HG03457 (cell line): ENCODE data around the gene RDH12.
"Not testable (repeated sequence)": the region's sequence is repeated elsewhere in the genome, so short reads cannot be mapped to it uniquely, and the experiment has no call there.

Experiments
- ATAC-seq: cut with Tn5 transposase; IDR thresholded peaks from one replicate; pipeline ENCODE4 v1.9.1; 2021; ENCODE audit warnings: moderate number of reproducible peaks; ENCODE audit not compliant: unreplicated experiment

Gene RDH12

DNA sequence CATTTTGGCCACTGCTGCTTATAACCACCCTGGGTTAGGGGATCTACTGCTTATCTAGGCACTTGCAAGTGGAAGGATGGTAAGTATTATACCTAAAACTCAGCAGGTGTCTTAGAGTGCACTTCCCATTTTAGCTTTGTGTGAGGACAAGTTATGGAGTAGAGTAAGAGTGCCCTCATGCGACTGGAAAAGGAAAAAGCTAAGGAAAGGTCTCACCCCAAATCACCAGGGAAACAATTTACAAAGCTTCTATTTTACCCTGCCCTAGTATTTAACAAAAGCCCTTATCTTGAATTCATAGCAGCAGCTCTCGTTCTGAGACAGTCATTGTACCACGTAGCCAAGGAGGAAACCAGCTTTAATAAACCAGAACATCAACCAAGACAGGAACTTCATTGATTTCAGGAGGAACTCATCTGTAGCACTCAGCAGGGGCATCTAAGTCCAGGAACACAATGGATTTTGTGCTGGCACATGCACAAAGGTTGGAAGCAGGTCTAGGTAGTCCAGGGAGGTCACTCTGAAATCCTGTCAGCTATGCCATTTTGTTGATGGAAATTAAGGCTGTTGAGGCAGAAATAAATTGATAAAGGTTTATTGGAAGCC, 2.9 kb downstream of the RDH12 start:
- ATAC-seq, result no peak

DNA sequence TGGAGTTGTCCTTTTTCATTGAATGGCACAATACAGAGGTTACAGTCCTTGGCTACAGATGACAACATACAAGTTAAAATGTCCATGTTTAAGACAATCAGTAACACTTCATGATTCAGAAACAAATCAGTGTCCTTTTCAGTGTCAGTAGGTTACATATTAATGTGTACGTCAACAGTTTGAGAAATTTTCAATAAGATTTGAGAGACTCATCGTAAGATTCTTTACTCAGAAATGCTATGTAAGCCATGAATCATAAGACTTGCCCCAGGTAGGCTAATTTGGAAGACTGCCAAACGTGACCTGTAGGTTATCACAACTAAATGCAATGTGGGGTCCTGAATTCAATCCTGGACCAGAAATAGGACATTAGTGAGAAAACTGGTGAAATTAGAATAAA, 3.5 kb downstream of the RDH12 start:
- ATAC-seq, result no peak

DNA sequence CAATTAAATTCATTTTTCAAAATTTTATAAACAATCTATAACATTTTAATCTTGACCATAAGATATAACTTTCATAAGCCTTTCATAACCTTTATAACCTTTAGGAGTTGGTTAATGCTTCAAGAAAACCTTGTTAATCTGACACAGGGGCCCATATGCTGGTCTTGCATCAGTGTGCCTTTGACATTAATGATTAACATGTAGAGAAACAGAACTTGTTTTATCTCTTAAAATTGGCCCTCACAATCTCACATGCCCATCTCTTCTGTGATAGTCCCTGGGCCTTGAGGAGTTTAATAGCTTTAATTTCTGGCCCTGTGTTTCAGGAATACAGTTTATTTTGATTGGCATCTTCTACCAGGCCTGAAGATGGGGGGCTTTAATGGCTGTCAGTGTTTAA, 7.7 kb downstream of the RDH12 start:
- ATAC-seq, result not testable (repeated sequence)

DNA sequence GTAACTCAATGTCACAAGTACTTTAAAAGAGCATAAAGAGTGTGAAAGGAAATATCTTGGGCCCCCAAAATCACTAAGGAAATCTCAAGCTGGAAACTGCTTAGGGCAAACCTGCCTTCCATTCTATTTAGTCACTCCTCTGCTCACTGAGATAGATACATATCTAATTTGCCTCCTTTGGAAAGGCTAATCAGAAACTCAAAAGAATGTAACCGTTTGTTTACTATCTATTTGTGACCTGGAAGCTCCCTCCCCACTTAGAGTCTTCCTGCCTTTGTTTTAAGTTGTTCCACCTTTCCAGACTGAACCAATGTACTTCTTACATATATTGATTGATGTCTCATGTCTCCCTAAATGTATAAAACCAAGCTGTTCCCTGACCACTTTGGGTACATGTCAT, 8.1 kb downstream of the RDH12 start:
- ATAC-seq, result not testable (repeated sequence)

DNA sequence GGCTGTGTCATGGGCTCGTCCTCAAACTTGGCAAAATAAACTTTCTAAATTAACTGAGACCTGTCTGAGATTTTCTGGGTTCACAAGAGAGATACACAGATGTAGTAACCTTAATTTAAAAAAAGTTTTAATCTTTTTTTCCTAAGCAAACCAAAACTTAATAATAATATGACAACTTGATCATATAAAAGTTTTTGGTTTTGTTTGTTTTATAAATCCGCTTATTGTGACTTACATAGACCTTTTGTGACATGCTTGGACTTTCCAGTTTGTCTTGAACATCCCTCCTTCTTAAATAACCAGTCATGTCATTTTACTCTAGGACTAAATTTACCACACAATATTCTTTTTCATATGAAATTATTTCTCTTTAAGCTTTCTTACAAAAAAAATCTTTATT, 8.5 kb downstream of the RDH12 start:
- no peak for ATAC-seq

DNA sequence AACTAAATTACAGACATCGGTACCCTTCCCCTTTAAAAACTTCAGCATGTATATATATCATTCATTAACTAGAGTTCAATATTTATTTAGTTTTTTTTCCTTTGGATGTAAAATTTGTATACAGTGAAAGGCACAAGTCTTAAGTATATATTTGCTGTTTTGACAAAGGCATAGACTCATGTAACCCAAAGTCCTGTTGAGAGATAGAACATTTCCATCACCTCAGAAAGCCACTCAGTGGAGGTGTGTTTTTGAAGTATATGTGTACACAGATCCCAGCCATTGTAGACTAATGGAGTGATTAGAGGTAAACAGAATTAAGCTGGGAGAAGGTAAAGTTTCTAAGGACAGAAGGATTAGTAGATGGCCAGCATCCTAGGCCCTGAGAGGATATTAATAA, 15.4 kb downstream of the RDH12 start:
- no peak for ATAC-seq

DNA sequence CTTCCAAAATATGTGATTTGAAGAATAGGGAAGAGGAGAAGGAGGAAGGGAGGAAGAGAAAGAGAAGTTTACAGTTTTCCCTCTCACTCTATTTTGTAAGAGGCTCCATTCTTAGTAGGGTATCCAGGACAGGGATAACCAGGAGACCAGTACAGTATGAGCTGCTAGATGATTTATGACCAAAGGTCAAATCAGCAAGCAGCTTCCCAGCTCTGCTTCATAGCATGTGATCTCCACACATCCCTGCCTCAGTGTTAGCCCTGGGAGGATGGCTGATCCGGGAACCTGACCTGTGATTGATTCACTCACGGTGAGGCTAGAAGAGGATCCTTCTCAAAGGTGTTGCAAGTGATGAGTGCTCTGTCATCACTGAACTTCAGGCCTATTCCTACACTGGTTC, 16.6 kb downstream of the RDH12 start:
- ATAC-seq, result no peak

DNA sequence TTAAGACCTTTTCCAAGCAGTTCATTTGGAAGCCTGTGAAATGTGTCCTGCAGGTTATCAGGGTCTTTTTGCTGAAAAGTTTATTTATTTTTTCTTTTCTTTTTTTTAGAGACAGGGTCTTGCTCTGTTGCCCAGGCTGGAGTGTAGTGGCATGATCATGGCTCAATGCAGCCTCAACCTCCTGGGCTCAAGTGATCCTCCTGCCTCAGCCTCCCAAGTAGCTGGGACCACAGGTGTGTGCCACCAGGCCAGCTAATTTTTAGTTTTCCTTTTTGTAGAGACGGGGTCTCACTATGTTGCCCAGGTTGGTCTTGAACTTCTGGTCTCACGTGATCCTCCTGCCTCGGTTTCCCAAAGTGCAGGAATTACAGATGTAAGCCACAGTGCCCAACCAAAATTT, 17.7 kb downstream of the RDH12 start:
- not testable (repeated sequence) for ATAC-seq

DNA sequence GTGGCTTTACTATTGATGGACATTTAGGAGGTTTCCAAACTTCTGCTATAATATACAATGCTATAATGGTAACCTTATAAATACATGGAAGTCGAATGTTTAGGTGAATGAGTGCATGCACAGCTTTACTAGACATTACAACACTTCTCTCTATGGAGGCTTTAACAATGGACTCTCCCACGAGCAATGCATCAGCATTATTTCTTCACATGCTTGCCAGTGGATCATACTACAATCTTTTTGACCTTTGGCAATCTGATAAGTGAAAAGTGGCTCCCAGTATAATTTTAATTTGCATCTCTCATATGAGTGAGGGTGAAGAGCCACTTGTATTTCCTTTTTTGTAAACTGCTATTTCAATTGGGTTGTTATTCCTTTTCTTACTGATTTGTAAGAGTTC, 18.2 kb downstream of the RDH12 start:
- ATAC-seq, result no peak

DNA sequence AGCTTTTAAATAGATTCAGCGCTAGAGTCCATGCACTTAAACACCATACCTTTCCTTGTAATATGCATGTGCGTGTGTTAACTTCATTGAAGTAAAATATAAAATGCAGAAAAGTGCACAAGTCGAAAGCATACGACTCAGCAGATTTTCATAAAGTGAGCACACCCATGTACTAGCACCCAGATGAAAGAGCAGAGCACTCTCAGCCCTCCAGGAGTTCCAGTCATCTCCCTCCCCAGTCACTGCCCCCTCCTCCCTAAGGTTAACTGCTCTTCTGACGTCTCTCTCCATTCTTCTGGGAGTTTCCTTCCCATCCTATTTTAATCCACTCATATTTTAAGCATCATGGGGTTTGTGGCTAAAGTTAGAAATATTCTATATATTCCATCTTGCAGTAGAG, 20.2 kb downstream of the RDH12 start:
- ATAC-seq, result no peak

DNA sequence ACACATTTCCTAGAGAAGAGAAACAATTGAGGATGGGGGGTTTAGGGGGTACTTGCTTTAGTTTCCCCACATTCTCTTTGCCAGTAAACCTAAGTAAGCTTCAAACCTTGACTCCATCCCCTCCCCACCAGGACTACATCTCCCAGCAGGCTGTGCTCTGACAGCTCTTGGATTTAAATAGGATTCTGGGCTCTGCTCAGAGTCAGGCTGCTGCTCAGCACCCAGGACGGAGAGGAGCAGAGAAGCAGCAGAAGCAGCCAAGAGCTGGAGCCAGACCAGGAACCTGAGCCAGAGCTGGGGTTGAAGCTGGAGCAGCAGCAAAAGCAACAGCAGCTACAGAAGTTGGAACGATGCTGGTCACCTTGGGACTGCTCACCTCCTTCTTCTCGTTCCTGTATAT, 20.6 kb downstream of the RDH12 start:
- ATAC-seq, result no peak

DNA sequence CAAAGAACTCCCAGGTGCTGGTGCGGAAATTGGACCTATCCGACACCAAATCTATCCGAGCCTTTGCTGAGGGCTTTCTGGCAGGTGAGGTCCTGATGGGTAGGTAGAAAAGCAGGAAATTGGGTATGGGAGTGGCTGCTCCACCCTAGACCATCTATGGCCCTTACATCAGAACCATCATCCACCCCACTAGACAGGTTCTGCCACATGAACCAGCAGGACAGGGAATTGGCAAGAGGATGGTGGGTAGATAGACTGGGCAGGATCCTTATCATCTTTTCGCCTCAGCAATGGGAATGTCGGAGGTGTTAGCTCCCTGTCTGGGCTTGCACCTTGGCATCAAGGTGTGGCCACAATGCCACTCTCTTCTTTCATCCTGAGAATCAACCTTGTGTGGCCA, 23.5 kb downstream of the RDH12 start:
- no peak for ATAC-seq

DNA sequence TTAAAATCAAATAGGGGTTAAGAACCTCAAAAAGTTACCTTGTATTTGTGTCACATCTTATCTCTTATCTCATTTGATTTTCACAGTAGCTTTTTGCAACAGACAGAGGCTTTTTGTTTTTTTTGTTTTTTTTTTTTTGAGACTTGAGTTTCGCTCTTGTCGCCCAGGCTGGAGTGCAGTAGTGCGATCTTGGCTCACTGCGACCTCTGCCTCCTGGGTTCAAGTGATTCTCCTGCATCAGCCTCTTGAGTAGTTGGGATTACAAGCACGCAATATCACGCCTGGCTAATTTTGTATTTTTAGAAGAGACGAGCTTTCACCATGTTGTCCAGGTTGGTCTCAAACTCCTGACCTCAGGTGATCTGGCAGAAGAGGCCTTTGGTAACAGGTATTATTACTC, 25.7 kb downstream of the RDH12 start:
- no peak for ATAC-seq

DNA sequence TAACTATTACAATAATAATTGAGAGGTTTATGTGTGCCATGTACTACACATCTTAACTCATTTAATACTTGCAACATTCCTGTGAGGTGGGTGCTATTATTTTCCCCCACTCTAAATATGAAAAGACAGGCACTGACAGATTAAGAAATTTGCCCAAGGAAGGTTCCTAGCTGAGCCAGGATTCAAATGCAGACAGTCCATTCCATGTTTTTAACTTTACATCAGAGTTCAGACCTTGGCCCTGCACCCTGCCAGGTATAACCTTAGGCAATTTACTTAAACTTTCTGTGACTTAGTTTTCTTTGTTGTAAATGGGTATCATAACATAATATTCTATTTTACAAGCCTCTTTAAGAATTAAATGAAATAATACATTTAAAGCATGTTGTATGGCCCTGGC, 26.6 kb downstream of the RDH12 start:
- no peak for ATAC-seq

DNA sequence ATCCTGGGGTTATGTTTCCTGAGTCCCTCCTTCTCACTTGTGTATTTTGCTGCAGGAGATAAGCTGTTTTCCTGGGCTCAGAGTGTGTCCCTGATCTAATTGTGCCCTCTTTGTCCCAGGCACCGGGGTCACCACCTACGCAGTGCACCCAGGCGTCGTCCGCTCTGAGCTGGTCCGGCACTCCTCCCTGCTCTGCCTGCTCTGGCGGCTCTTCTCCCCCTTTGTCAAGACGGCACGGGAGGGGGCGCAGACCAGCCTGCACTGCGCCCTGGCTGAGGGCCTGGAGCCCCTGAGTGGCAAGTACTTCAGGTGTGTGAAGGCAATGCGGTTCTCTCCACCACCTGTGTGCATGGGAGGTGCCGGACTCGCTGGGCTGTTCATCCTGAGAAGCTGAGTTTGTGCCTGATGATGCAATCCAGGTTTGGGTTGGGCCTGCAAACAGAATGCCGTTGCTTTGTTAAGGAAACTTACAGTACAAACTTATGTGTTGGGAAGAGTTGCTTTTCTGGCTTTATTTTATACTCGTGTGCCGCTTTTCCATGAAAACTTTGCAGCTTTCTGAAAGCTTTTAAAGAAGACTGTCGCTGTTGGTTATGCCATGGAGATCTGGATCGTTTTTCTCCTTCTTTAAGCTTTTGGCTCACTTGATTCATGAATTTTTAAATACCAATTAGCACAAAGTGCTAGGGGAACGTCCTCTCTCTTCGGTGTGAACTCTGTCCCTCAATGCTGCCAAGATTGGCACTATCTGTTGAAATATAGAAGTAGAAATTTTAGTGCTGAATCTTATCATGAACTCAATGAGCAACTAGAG, 27.6 kb downstream of the RDH12 start:
- no peak for ATAC-seq

DNA sequence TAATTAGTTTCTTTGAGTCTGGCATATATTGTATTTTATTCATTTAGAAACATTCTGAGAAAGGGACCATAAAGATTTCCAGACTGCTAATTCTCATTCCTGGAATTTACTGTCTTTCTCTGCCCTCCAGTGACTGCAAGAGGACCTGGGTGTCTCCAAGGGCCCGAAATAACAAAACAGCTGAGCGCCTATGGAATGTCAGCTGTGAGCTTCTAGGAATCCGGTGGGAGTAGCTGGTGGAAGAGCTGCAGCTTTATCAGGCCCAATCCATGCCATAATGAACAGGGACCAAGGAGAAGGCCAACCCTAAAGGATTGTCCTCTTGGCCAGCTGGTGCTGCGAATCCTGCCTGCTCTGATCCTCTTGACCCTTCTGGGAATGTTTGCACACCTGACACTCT, 31.9 kb downstream of the RDH12 start:
- ATAC-seq, result no peak

DNA sequence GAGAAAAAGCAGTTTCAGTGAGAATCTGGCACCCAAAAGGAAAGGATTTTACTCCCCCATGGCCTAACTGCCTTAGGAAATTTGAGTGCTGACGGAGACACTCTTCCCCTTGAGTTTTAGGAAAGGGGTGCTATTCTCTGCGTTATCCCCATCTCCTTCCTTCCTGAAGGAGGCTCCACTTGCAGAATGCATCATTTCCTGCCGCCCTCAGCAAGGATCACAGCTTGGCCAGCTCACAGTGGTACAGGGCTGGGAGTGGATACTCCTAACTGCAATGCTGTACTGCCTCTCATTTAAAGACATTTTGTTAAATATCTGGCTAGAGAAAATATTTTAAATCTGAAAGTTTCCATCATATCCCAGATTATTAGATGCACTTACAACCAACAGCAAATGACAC, 33.0 kb downstream of the RDH12 start:
- no peak for ATAC-seq

DNA sequence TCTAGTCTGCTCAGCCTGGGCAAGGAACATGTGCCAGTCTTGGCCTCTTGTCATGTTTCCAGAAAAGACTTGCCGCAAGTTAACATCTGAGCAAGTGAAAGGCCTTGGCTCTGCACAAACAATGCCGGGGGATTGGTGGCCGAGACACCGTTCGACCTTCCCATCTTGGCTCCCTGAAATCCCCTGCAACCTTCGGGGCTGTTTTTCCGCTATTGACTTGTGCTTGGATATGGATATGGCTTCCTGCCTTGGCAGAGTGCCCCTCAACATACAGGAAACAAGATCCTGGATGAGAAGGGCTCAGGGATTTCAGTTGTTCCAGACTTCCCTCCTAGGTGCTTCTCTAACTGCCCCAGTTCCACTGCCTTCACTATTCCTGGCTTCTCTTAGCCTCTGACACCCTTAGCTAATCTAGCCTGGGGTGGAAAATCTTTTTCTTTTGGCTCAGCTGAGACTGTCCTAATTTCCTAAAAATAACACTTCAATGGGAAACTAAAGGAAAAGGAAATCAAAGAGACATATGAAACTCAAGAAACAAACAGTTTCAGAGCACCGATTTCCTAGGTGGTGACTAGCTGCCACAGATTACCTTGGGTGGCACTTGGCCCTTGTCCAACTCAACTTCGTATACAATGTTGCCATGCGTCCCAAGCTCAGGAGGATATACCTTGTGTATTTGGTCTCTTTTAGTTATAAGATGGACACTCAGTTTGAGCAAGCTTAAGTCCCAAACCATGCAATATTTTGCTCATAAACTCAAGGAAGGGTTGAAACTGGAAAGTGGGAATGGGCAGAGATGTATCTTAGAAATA, 33.9 kb downstream of the RDH12 start:
- no peak for ATAC-seq

DNA sequence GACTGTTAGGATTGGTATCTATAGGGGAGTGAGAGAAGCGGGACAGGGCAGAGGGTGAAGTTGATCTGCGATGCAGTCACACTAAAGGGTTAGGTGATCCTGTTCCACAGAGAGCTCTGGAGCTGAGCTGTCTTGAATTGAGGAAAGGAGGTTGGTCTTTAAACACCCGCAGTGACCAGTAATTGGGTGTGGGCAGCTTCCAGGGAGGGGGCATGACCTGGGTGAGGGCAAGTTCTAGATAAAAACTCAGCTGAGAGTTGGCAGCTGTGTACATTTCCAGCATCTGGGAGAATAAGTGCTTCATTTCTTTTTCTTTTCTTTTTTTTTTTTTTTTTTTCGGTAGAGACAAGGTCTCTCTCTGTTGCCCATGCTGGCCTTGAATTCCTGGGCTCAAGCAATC, 35.1 kb downstream of the RDH12 start:
- ATAC-seq, result no peak

DNA sequence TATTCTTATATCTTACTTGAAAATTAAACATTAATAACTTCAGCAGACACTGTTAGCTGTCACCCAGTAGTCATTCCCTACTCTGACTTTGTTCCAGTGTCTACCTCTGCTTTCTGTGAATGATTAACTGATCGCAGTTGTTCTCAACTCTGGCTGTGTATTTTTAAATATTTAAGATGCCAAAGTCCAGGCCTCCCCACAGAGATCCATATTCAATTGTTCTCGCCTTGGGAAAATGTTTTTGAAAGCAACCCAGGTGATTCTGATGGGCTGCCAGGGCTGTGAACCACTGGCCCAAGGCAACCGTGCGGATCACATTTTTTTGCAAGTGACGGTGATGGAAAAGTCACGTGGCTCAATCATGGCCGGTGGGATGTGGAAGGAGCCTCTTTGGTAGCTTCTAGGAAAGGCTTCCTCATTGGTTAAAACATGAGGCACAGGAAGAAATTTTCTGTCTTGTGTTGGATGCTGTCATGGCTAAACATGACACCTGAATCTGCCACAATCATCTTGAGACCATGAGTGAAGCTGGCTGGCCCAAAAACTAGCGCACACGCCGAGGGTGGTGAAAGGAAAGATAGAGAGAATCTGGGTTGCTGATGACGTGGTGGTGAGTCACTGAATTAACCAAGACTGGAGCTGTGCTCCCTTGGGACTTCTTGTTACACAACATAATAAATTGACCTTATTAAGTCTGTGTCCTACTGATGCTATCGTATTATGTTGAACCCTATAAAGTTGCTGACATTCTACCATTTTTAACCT, 37.2 kb downstream of the RDH12 start:
- ATAC-seq, result no peak

DNA sequence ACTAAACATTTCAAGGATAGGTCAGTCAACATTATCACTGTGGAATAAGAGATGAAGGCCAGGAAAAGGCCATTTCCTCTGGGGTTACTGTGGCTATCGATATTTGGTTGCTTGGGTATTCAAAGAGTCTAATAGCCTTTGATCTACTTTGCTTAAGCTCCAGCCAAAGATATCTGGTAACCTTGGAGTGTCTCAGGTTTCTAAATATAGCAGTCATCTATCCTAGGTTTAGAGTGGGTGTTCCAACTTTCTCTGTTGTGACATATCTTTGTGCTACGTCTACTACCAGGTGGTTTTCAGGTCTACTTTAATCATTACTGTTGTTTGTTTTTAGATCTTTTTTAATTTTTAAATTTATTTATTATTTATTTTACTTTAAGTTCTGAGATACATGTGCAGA, 42.4 kb downstream of the RDH12 start:
- ATAC-seq, result no peak
